ENCODE results near the gene IFNAR2.

- TF ChIP-seq POLR2A (IDR thresholded peaks at IDR 0.05; ENCODE audit: low read length), result no peak
- no peak for TF ChIP-seq GATA1 (IDR thresholded peaks at IDR 0.05; ENCODE audit: low read depth, low read length)
Measured at GRCh38 chr21:33219300-33219699, 10.4 kb upstream of the IFNAR2 start.
